HG03558 (cell line): ENCODE measurements around the gene CLDN9.
A peak's percentile ranks its signal among the peaks of the same experiment; 100 is the strongest.

Experiments used
- ATAC-seq: cut with Tn5 transposase; IDR thresholded peaks from one replicate; pipeline ENCODE4 v1.9.1; 2021; ENCODE audit warnings: moderate number of reproducible peaks; ENCODE audit not compliant: unreplicated experiment; ENCODE audit errors: extremely low read depth

CLDN9 gene

GRCh38 chr16:2973605-2974318, 39.0 kb upstream of the CLDN9 start:
- ATAC-seq = no peak

- no peak for ATAC-seq
These were observed 38.2 kb upstream of the CLDN9 start for GRCh38 chr16:2974319-2975056.

DNA sequence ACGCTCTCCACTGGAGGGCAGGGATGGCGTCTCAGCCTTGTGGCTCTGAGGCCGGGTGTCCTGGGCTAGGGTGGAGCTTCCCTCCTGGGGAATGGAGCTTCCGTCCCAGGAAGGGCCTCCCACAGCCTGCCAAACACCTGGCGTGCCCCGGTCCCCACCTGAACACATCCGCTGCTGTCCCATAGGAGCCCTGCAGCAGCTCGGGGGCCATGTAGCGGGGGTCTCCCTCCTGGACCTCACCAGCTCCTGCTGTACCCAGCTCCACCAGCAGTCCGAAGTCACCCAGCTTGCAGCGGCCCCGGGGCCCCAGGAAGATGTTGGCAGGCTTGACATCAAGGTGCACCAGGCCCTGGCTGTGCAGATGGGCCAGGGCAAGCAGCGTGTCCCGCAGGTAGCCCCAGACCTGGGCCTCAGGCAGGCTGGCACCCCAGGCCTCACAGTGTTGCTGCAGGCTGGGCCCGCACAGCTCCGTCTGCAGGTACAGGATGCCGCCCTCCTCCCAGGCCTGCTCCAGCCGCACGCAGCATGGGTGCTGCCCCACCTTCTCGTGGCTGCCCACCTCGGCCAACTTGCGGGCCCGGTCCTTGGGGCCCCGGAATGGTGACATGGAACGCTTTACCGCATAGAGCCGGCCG, 37.4 kb upstream of the CLDN9 start:
- ATAC-seq = no peak

- ATAC-seq = no peak
These were observed 36.5 kb upstream of the CLDN9 start for GRCh38 chr16:2976201-2976600.

GRCh38 chr16:2976673-2977072, 36.0 kb upstream of the CLDN9 start:
- ATAC-seq = no peak

DNA sequence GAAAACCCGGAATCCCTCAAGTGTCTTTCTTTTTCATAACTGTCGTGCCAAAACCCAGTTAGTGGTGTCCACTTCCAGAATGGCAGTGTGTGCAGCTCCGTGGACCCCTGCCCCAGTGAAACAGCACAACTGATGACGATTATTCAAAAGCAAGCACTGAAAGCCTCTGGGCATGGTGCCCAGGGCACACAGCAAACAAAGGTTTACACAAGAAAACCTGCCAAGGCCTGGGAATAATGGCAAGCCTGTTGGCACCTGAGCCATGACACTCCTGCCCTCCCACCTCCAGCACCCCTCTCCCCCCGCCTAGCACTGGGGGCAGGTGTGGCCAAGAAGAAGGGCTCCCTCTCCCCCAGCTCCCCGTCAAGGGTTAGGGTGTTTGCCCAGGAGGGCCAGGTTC, 35.3 kb upstream of the CLDN9 start:
- ATAC-seq = no peak

GRCh38 chr16:2979669-2980226, 33.0 kb upstream of the CLDN9 start:
- ATAC-seq = no peak

- peak; percentile 40 for ATAC-seq
These were observed 32.2 kb upstream of the CLDN9 start, which contains the start of gene PKMYT1 for GRCh38 chr16:2980227-2981176. PKMYT1 (minus strand) TSS chr16:2980446; CDS start chr16:2979657, 789 bp downstream.

- ATAC-seq = no peak
These were observed 31.4 kb upstream of the CLDN9 start for GRCh38 chr16:2981177-2981898.

DNA sequence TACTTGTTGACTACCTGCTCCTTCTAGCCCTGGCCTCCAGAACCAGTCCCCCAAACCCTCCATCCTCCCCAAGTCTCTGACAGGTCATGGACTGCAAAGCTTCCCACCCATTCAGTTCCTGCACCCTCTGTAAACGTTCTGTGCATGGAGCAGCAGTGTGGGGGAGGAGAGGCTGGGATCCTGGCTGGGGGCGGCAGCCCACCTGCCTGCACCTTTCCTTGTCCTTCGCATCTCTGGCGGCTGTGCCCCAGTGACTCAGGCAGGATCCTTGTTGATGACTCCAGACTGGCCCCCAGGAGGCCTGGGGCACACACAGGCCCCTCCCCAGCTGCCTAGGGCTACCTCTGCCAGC, 30.8 kb upstream of the CLDN9 start:
- no peak for ATAC-seq

DNA sequence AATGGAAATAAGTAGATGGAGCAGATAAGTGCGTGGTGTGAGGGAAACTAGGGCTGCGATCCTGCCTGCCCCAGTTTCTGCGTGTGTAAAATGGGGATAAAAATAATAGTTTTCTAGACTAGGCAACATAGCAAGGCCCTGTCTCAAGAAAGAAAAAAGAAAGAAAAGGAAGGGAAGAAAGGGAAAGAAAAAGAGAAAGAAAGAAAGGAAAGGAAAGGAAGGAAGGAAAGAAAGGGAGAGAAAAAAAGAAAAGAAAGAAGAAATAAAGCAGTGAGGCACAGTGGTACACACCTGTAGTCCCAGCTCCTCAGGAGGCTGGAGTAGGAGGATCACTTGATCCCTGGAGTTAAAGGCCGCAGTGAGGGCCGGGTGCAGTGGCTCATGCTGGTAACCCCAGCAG, 30.3 kb upstream of the CLDN9 start:
- ATAC-seq = no peak

- ATAC-seq = no peak
These were observed 29.0 kb upstream of the CLDN9 start for GRCh38 chr16:2983706-2984136.

GRCh38 chr16:2985462-2985861, 27.3 kb upstream of the CLDN9 start:
- no peak for ATAC-seq

DNA sequence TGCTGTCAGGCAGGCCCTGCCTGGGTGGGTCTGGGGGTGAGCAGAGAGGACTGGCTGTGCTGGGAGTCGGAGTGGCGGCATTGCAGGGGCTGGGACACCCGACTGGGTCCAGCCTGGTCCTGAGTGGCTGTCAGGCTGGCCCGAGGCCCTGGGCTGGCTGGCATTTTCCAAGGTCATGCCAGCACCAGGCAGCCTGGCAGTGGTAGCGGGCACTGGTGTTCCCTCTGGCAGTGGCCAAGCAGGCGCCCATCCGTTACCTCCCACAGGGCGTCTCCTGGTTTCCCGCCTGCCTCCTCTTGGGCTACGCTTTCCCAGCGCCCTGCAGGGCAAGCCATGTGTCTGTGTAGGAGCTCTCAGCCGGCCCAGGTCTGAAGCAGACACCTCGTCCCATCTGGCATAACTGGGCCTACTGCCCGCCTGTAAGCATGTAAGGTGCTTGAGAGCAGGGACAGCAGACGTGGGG, 26.8 kb upstream of the CLDN9 start:
- ATAC-seq = no peak

GRCh38 chr16:2986623-2987188, 26.0 kb upstream of the CLDN9 start:
- no peak for ATAC-seq

DNA sequence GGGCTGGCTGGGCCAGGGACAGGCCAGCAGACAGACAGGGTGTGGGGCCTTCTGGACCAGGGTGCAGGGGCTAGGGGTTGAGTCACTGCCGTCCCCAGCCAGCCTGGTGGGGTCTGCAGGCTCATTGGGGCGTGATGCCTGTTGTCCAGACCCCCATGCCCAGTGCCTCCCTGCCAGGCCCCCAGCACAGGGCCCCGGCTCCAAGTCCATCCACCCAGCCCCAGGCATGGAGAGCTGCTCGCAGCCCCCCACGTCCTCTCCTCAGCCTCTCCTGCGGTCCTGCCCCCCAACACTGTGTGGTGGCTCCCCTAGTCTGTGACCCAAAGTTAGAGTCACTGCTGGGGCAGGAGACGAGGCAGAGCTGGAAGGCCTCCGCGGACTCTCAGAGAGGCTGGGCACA, 25.4 kb upstream of the CLDN9 start:
- ATAC-seq = no peak

DNA sequence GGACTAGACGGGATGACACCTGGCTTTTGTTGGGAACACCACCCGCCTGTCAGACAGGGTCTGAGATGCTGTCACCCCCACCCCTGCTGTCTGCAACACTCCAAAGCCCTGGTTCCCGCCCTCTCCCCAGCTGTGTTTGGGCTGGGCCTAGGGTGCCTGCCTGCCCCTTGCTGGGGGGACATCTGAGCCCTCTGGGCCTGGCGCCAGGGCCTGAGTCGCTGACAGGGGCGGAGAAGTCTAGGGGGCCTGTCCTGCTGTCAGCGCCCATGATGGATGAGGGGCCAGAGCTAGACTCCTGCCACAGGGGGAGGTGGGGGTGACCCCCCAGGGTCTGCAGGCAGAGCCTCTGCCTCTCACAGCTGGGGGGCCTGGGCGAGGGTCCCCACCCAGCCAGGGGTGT, 24.9 kb upstream of the CLDN9 start:
- no peak for ATAC-seq

DNA sequence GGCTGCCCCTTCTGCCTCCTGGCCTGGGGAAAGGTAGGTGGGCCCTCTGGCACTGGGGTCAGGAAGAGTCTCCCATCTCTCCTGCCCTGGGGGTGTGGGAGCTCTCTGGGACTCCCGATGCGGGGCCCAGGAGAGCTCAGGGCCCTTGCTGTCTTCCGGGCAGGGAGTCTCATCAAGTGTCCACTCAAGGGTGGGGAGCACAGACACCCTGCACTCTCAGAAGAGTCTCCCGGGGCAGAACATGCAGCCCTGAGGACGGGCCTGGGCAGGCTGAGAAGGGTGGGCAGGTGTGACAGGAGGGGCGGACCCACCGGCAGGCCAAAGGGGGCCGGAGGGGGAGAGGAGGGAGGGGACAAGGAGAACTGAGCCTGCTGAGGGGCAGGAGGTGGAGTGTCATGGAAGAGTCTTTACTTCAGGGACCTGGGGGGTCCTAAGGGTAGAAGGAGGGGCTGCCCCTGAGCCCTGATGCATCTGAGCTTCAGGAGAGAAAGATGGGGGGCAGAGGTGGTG, 24.1 kb upstream of the CLDN9 start:
- no peak for ATAC-seq

GRCh38 chr16:2990891-2991290, 21.8 kb upstream of the CLDN9 start:
- ATAC-seq = no peak
